ENCODE results near the gene TMA7. TPM values are rescaled to one million over a fixed set of nuclear protein-coding genes. Genes with fewer than 3 reads are reported as not detected.

TMA7 gene
- total and polyA plus RNA-seq, 9 of the 15 experiments (the other 6 are each of a cell fraction or from before 2014, with no cell fraction given): 209 to 1,003 (median 486) TPM

DNA sequence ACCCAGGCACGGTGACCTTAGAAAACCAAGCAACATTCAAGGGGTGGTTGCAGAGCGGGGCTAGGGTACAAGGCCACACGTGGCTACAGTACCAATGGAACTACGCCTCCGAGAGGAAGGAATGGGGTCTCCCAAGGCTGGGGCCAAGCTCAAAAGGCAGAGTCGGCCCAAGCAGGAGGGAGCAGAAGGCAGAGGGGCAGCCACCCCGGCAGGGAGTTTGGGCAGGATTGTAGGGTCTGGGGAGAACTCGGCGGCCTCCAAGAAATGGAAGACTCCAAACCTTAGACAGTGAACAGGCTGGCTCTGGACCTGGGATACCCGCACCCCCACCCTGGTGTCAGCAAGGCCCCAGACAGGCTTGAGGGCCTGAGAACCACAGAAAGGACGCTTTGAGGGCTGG, 35.1 kb downstream of the TMA7 start:
- Histone ChIP-seq H3K9me1 (ENCODE audit: control insufficient read depth, insufficient read depth, low read length) (no peaks in the 10 kb centered on the region), H3K9me3 (replicated peaks; ENCODE audit: control insufficient read depth, insufficient read depth, low read depth, low read length) (no peaks in the 10 kb centered on the region), H3K79me2 (ENCODE audit: control insufficient read depth, insufficient read depth, low read length) (peaks cover 21% of the 10 kb centered on the region), H3K9ac (ENCODE audit: insufficient read depth in 1 of 2, low read depth in 2 of 2, low read length in 2 of 2) (peak overlapping the region in 1 of 2 experiments; percentile 28; a peak in 1 of 4 replicates), H3K27me3 (ENCODE audit: control insufficient read depth in 2 of 2, insufficient read depth in 2 of 2, low read length in 2 of 2) (no peaks in the 10 kb centered on the region), H3K4me1 (replicated peaks in 1 of 2; ENCODE audit: control insufficient read depth in 2 of 2, insufficient read depth in 2 of 2, low read length in 2 of 2) (peaks cover 5 to 27% of the 10 kb centered on the region in 2 experiments; a peak in 4 of 5 replicates), H3K4me3 (no peak overlapping the region), H3K36me3 (ENCODE audit: control insufficient read depth, insufficient read depth, low read length) (no peaks in the 10 kb centered on the region), H2AFZ (ENCODE audit: low read depth, low read length) (no peak overlapping the region), H3K4me2 (ENCODE audit: insufficient read depth, low read length) (no peak overlapping the region), H4K20me1 (replicated peaks; ENCODE audit: control insufficient read depth, insufficient read depth, low read length) (no peaks in the 10 kb centered on the region), H3K27ac (ENCODE audit: extremely low read depth, low read depth, low read length) (no peak overlapping the region)
- FAIRE-seq (no peak), ATAC-seq (no peak), DNase-seq (ENCODE audit: extremely low read depth in 1 of 4, low spot score in 3 of 4) (no peak)
- TF ChIP-seq TGIF2 (CRISPR knock-in tag; IDR thresholded peaks at IDR 0.05) (no peak), ARNT (IDR thresholded peaks at IDR 0.05) (no peak), HMGN3 (IDR thresholded peaks at IDR 0.05; ENCODE audit: borderline replicate concordance, extremely low read depth, insufficient read length, low read depth, low read length) (no peak), POLR2AphosphoS5 (IDR thresholded peaks at IDR 0.05; ENCODE audit: control insufficient read depth, insufficient read depth, low read depth, low read length) (no peak), SETDB1 (IDR thresholded peaks at IDR 0.05; ENCODE audit: low read length) (no peak), ZNF707 (CRISPR knock-in tag; conservative IDR thresholded peaks at IDR 0.05) (no peak), ZNF785 (CRISPR knock-in tag; IDR thresholded peaks at IDR 0.05) (no peak), SMARCA4 (IDR thresholded peaks at IDR 0.05) (no peak), PCBP1 (IDR thresholded peaks at IDR 0.05; ENCODE audit: low read depth, low read length, poor library complexity, severe bottlenecking) (no peak), ETS2 (tag; IDR thresholded peaks at IDR 0.05; ENCODE audit: borderline replicate concordance, poor library complexity, severe bottlenecking) (no peak), GATAD2A (IDR thresholded peaks at IDR 0.05) (no peak), MCM5 (IDR thresholded peaks at IDR 0.05; ENCODE audit: low read depth) (no peak), HDAC2 (IDR thresholded peaks at IDR 0.05) (no peak), ZNF124 (CRISPR knock-in tag; IDR thresholded peaks at IDR 0.05) (no peak), RBBP5 (IDR thresholded peaks at IDR 0.05; ENCODE audit: borderline replicate concordance, insufficient read depth, low read length, poor library complexity, severe bottlenecking) (no peak), POLR2A (conservative IDR thresholded peaks at IDR 0.05) (no peak)
- TF ChIP-seq, protein P1, sequence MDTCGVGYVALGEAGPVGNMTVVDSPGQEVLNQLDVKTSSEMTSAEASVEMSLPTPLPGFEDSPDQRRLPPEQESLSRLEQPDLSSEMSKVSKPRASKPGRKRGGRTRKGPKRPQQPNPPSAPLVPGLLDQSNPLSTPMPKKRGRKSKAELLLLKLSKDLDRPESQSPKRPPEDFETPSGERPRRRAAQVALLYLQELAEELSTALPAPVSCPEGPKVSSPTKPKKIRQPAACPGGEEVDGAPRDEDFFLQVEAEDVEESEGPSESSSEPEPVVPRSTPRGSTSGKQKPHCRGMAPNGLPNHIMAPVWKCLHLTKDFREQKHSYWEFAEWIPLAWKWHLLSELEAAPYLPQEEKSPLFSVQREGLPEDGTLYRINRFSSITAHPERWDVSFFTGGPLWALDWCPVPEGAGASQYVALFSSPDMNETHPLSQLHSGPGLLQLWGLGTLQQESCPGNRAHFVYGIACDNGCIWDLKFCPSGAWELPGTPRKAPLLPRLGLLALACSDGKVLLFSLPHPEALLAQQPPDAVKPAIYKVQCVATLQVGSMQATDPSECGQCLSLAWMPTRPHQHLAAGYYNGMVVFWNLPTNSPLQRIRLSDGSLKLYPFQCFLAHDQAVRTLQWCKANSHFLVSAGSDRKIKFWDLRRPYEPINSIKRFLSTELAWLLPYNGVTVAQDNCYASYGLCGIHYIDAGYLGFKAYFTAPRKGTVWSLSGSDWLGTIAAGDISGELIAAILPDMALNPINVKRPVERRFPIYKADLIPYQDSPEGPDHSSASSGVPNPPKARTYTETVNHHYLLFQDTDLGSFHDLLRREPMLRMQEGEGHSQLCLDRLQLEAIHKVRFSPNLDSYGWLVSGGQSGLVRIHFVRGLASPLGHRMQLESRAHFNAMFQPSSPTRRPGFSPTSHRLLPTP (IDR thresholded peaks at IDR 0.05; ENCODE audit: borderline replicate concordance, extremely low read depth, insufficient read length): no peak
- TF ChIP-seq, protein P2, sequence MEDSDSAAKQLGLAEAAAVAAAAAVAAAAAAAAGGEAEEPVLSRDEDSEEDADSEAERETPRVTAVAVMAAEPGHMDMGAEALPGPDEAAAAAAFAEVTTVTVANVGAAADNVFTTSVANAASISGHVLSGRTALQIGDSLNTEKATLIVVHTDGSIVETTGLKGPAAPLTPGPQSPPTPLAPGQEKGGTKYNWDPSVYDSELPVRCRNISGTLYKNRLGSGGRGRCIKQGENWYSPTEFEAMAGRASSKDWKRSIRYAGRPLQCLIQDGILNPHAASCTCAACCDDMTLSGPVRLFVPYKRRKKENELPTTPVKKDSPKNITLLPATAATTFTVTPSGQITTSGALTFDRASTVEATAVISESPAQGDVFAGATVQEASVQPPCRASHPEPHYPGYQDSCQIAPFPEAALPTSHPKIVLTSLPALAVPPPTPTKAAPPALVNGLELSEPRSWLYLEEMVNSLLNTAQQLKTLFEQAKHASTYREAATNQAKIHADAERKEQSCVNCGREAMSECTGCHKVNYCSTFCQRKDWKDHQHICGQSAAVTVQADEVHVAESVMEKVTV (CRISPR knock-in tag; IDR thresholded peaks at IDR 0.05): no peak
- BruUV-seq (replicated peaks): no TSS peak
- in situ Hi-C loops (cut with MboI) (no loop called here), intact Hi-C loops (cut with micrococcal nuclease) (no loop called here)
- ChIA-PET POLR2A (interaction anchor here (2.5 kb wide), 1 partner anchor 74 kb away, joined by 6 read pairs; no protein-coding TSS in a partner anchor), CTCF (ENCODE audit: low intra/inter-chr PET ratio) (no interaction called here)
- 76% methylated on average over 10 of the region's 11 CpGs for WGBS (ENCODE audit: insufficient coverage, low coverage, missing lambda C conversion rate)

All from K562 (cell line).